Esophagus squamous epithelium (tissue), 5 donors: ENCODE results near the gene OR6J1. TPM values are rescaled to one million over a fixed set of nuclear protein-coding genes. Genes with fewer than 3 reads are reported as not detected.
A peak's percentile ranks its signal among the peaks of the same experiment; 100 is the strongest.
"Not testable (repeated sequence)": the region's sequence is repeated elsewhere in the genome, so short reads cannot be mapped to it uniquely, and the experiment has no call there.

Source experiments
- DNase-seq: peaks from one replicate; lab custom pipeline; 2025; lab: John Stamatoyannopoulos, UW
- H3K27ac ChIP-seq, 4 donors: fragments of 200-600 bp; sonication (generic); one replicate each; pipeline ENCODE4 v1.5.1; 2016 to 2019; ENCODE audit warnings: mild to moderate bottlenecking in 1 of 4
- H3K27me3 ChIP-seq, 4 donors: fragments of 200-600 bp; sonication (generic); 1 replicate in 3 of 4; 2 replicates in 1 of 4; pipeline versions ENCODE4 v1.5.1 to v1.6.0; 2017 to 2021; ENCODE audit warnings: antibody characterized with exemption in 1 of 4
- H3K36me3 ChIP-seq, 3 donors: fragments of 200-600 bp; sonication (generic); one replicate each; pipeline ENCODE4 v1.5.1; 2016 to 2019
- H3K4me1 ChIP-seq, 3 donors: fragments of 200-600 bp; sonication (generic); one replicate each; pipeline ENCODE4 v1.5.1; 2017 to 2019
- H3K4me3 ChIP-seq, 4 donors: fragments of 200-600 bp; sonication (generic); 1 replicate in 3 of 4; 2 replicates in 1 of 4; pipeline ENCODE4 v1.5.1; 2016 to 2019; ENCODE audit warnings: mild to moderate bottlenecking in 2 of 4, moderate library complexity in 1 of 4
- H3K9me3 ChIP-seq, 3 donors: fragments of 200-600 bp; sonication (generic); one replicate each; pipeline ENCODE4 v1.5.1; 2016 to 2019
- POLR2A ChIP-seq, 4 donors: fragments of 450-650 bp; IDR thresholded peaks; one replicate each; pipeline ENCODE4 v1.6.1; 2017; ENCODE audit warnings: antibody characterized with exemption in 4 of 4, mild to moderate bottlenecking in 4 of 4, moderate library complexity in 3 of 4
- WGBS, 2 donors: methylation state at CpG; one replicate each; pipeline ENCODE4 v1.1.5; 2018; 5-methylcytosine and 5-hydroxymethylcytosine counted together
- intact Hi-C: fragments of 100-400 bp; cut with DNase I; formaldehyde crosslinking; loops from one replicate; pipeline ENCODE4 v1.15.0; 2022
- total RNA-seq, 4 donors: library from RNA; depleted of rRNA; stranded (reverse); fragments of >200 nt; gene quantifications; one replicate each; pipeline ENCODE4 v1.1.0, GENCODE V29; 2016
- TF ChIP-seq, protein P1 (sequence below), 6 experiments: fragments of 450-650 bp in 4 of 6; fragments of 200-600 bp in 2 of 6; sonication (generic) in 2 of 6; IDR thresholded peaks; one replicate each; pipeline ENCODE4 v1.5.1; 2016 to 2019; ENCODE audit warnings: antibody characterized with exemption in 6 of 6, mild to moderate bottlenecking in 4 of 6, moderate library complexity in 4 of 6
- donor health status: DM: yes; HTN: yes; CAD: no.

OR6J1 gene
- total RNA-seq, 4 donors from 2014 or later = not detected

DNA sequence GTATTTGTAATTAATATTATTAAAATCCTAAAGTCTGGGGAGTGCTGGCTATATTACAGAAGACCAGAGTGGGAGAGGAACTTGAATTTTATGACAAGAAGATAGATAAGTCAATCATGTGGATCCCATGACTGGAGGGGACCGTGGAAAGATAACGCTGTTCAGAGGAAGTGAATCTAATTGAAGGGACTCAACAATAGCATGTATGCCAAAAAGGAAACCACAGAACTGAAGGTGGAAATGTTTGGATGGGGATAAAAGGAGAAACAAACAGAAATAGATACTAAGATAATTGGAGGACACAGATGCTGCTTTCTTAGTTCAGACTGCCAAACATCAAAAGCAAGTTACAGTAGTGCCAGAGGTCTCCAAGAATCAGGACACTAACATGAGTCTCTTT, 21.1 kb downstream of the OR6J1 start:
- DNase-seq = no peak
- Histone ChIP-seq H3K4me1 (no peaks in the 10 kb centered on the region), H3K27me3 (no peaks in the 10 kb centered on the region), H3K4me3 (no peak overlapping the region), H3K36me3 (no peaks in the 10 kb centered on the region), H3K9me3 (no peaks in the 10 kb centered on the region), H3K27ac (no peak overlapping the region)
- 24 to 26% methylated on average over 2 of the region's 2 CpGs for WGBS, 2 donors
- TF ChIP-seq POLR2A (IDR thresholded peaks at IDR 0.05) = no peak
- TF ChIP-seq, protein P1, sequence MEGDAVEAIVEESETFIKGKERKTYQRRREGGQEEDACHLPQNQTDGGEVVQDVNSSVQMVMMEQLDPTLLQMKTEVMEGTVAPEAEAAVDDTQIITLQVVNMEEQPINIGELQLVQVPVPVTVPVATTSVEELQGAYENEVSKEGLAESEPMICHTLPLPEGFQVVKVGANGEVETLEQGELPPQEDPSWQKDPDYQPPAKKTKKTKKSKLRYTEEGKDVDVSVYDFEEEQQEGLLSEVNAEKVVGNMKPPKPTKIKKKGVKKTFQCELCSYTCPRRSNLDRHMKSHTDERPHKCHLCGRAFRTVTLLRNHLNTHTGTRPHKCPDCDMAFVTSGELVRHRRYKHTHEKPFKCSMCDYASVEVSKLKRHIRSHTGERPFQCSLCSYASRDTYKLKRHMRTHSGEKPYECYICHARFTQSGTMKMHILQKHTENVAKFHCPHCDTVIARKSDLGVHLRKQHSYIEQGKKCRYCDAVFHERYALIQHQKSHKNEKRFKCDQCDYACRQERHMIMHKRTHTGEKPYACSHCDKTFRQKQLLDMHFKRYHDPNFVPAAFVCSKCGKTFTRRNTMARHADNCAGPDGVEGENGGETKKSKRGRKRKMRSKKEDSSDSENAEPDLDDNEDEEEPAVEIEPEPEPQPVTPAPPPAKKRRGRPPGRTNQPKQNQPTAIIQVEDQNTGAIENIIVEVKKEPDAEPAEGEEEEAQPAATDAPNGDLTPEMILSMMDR (IDR thresholded peaks at IDR 0.05) = no peak
- intact Hi-C loops = no loop called here

DNA sequence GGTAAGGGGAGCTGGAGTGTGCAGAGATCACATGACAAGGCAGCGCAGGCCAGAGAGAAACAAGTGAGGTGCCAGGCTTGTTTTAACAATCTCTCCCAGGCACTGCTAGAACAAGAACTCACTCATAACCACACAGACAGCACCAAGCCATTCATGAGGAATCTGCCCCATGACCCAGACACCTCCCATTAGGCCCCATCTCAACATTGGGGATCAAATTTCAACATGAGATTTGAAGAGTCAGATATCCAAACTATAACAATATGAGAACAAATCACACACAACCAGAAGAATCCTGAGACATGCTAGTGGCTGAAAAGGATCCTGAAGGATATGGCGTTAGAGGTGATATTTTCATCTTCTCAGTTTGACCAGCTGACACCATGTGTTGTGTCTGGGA, 21.9 kb downstream of the OR6J1 start:
- Histone ChIP-seq H3K4me3 (no peak overlapping the region), H3K36me3 (no peaks in the 10 kb centered on the region), H3K9me3 (no peaks in the 10 kb centered on the region), H3K27ac (no peak overlapping the region), H3K27me3 (no peaks in the 10 kb centered on the region), H3K4me1 (no peaks in the 10 kb centered on the region)
- WGBS, 2 donors = 85 to 98% methylated on average over 1 to 2 of the region's 2 CpGs
- TF ChIP-seq POLR2A (IDR thresholded peaks at IDR 0.05) = no peak
- TF ChIP-seq, protein P1 (IDR thresholded peaks at IDR 0.05) = no peak
- DNase-seq = no peak
- intact Hi-C loops = no loop called here

DNA sequence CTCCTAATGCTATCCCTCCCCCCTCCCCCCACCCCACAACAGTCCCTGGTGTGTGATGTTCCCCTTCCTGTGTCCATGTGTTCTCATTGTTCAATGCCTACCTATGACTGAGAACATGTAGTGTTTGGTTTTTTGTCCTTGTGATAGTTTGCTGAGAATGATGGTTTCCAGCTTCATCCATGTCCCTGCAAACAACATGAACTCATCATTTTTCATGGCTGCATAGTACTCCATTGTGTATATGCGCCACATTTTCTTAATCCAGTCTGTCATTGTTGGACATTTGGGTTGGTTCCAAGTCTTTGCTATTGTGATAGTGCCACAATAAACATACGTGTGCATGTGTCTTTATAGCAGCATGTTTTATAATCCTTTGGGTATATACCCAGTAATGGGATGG, 28.4 kb downstream of the OR6J1 start:
- H3K4me1 ChIP-seq = peaks cover 0 to 11% (median 0%) of the 10 kb centered on the region in 3 donors
- H3K4me3 ChIP-seq, H3K9me3 ChIP-seq, H3K27ac ChIP-seq, DNase-seq, H3K27me3 ChIP-seq, intact Hi-C loops: not testable (repeated sequence)
- peaks cover 9 to 26% (median 10%) of the 10 kb centered on the region in 3 donors for H3K36me3 ChIP-seq
- WGBS, 2 donors = 72 to 91% methylated on average over 2 of the region's 2 CpGs

DNA sequence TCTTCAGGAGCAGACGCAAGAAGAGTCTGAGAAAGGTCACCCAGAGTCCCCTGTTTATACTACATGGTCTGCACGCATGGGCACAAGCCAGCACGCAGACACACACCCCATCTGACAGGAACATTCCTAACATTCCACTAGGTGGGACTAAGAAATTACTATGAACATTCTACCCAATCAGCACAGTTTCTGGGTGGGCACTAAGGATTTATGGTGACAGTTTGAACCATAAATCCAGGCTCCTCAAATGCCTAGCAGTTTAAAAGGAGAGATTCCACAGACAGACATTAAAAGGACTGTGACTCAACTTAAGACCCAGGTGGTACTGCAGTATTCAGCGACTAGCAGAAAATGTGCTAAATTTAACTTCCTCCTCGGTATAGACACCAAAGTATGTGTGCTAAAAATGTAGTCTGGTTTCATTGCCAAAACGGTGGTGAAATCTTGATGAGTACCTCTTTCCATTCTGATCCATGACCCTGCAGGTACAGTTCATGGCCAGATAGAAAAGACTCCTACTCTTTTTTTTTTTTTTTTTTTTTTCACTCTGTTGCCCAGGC, 29.8 kb downstream of the OR6J1 start:
- no peaks in the 10 kb centered on the region for H3K9me3 ChIP-seq
- intact Hi-C loops = no loop called here
- no peak for DNase-seq
- WGBS, 2 donors = 27 to 28% methylated on average over 4 to 6 of the region's 6 CpGs
- no peaks in the 10 kb centered on the region for H3K27me3 ChIP-seq
- no peak overlapping the region for H3K4me3 ChIP-seq
- H3K4me1 ChIP-seq = peaks cover 0 to 11% (median 0%) of the 10 kb centered on the region in 3 donors
- H3K36me3 ChIP-seq = peaks cover 18 to 40% (median 22%) of the 10 kb centered on the region in 3 donors
- H3K27ac ChIP-seq = peak overlapping the region in 1 of 4 donors; percentile 36
- no peak for TF ChIP-seq POLR2A (IDR thresholded peaks at IDR 0.05)
- TF ChIP-seq, protein P1 (IDR thresholded peaks at IDR 0.05) = no peak

DNA sequence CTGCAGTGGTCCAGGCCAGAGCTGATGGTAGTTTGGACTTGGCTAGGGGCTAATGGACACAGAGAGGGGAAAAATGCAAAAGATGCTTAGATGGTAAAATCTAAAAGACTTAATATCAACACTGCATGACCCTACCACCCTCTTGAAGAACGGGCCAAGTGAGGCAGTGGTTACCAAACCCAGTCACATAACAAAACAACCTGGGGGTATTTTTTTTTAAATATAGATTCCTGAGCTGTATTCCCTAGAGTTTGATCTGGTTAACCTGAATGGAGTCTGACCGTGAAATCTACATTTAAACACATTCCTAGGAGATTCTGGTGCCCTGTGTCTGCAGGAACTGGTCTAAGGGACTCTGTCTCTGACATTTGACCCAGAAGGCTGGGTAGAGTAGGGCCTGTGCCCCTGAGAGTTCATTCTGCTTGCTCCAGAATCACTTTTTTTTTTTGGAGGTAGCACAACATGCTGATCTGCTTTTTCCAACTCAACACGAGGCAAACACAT, 30.4 kb downstream of the OR6J1 start:
- H3K36me3 ChIP-seq = peaks cover 21 to 45% (median 22%) of the 10 kb centered on the region in 3 donors
- TF ChIP-seq POLR2A (IDR thresholded peaks at IDR 0.05) = no peak
- TF ChIP-seq, protein P1 (IDR thresholded peaks at IDR 0.05) = no peak
- no peak for DNase-seq
- no peaks in the 10 kb centered on the region for H3K9me3 ChIP-seq
- WGBS, 2 donors = 34 to 55% methylated on average over 3 of the region's 3 CpGs
- no peak overlapping the region for H3K4me3 ChIP-seq
- H3K27me3 ChIP-seq = no peaks in the 10 kb centered on the region
- peaks cover 0 to 11% (median 0%) of the 10 kb centered on the region in 3 donors for H3K4me1 ChIP-seq
- H3K27ac ChIP-seq = peak overlapping the region in 2 of 4 donors; percentile 1 to 36
- intact Hi-C loops = no loop called here
